ENCODE measurements around the gene RAB36.

Gene RAB36

GRCh38 chr22:23108249-23109078 lies 36.8 kb upstream of the RAB36 start:
- DNase-seq, result no peak

- no peak for DNase-seq
Observed at GRCh38 chr22:23109079-23109347, 36.3 kb upstream of the RAB36 start.

GRCh38 chr22:23109441-23109978 lies 35.8 kb upstream of the RAB36 start:
- no peak for DNase-seq

GRCh38 chr22:23110190-23110921 lies 34.9 kb upstream of the RAB36 start:
- peak; percentile 27 for DNase-seq

- DNase-seq, result peak; percentile 45
Observed at GRCh38 chr22:23110922-23111527, 34.3 kb upstream of the RAB36 start.

- DNase-seq, result no peak
Observed at GRCh38 chr22:23112472-23113012, 32.7 kb upstream of the RAB36 start.

GRCh38 chr22:23113067-23113846 lies 32.0 kb upstream of the RAB36 start:
- DNase-seq, result peak; percentile 15

- no peak for DNase-seq
Observed at GRCh38 chr22:23113847-23114720, 31.2 kb upstream of the RAB36 start.

- no peak for DNase-seq
Observed at GRCh38 chr22:23114721-23115020, 30.6 kb upstream of the RAB36 start.

- DNase-seq, result no peak
Observed at GRCh38 chr22:23115369-23115768, 29.9 kb upstream of the RAB36 start.

GRCh38 chr22:23115825-23116494 lies 29.3 kb upstream of the RAB36 start:
- DNase-seq, result no peak

- no peak for DNase-seq
Observed at GRCh38 chr22:23116506-23117263, 28.6 kb upstream of the RAB36 start.

GRCh38 chr22:23117275-23117674 lies 28.0 kb upstream of the RAB36 start:
- no peak for DNase-seq

GRCh38 chr22:23117891-23118646 lies 27.2 kb upstream of the RAB36 start:
- no peak for DNase-seq

- no peak for DNase-seq
Observed at GRCh38 chr22:23118647-23119493, 26.4 kb upstream of the RAB36 start.

- DNase-seq, result no peak
Observed at GRCh38 chr22:23119494-23120414, 25.5 kb upstream of the RAB36 start.

GRCh38 chr22:23120415-23120899 lies 24.8 kb upstream of the RAB36 start:
- no peak for DNase-seq

Measured in DMS79 (cell line).